ENCODE measurements around the gene HADHB. TPM values are rescaled to one million over a fixed set of nuclear protein-coding genes. Genes with fewer than 3 reads are reported as not detected.
"Not testable (repeated sequence)": the region's sequence is repeated elsewhere in the genome, so short reads cannot be mapped to it uniquely, and the experiment has no call there.

HADHB gene
- polyA plus RNA-seq, 4 donors = 114 to 175 (median 167) TPM

DNA sequence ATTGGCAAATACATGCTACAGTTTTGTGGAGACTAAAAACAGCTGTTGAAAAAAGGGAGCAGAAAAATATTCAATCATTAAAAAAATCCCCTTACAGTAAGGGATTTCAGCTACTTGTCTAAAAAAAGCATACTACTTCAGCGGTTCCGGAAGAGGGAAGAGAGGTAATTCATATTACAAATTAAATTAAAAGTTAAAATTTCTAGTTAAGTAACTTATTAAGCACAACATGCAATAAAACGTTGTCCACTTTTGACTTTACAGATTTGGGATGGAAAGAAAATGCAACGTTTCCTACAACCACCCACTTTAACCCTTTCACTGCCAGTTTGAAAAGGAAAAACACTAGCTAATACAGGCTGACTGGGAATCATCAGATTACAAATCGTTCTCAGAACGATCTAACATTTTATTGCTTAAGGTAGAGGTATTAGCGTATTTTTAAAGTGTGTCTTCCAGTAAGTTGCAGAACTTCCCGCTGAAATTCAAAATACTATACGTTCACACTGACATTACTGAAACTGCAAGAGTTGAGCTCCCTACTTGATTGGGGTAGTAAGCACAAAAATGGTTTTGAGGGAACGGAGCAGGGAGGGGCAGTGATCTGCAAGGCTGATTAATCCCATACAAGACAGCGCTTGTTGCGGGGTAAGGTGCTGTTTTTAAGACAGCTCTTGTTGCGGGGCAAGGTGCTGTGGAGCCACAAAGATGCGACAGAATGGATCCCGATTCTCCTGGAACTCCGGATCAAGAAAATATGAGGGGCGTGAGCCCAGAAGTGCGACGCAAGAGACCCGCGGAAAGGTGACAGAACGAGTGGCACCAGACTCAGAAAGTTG, 1.1 kb upstream of the HADHB start:
- peak in 3 of 4 donors; percentile 31 to 39 (median 34) for DNase-seq (ENCODE audit: low read depth in 4 of 4, low spot score in 3 of 4)

DNA sequence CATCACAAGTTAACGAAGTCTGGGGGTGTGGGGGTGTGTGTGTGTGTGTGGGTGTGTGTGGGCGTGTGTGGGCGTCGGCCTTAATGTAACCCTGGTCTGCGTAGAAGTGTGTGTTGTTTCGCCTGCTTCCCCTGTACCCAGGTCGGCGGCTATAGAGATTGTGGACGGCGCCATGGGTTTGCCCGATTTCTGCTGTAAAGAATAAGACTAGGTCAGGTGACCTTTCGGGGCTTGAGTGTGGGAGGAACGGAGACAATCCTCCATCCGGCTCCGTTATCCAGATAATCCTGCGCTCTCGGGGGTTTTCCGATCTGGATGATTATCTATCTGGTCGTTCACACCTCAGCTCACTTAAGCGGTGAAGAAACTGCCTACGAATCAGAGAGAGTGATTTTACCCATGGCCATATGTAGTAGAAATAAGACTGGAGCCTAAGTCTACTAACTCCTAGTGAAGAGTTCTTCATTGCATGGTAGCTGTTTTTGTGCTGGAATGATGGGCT, 543 bp downstream of the HADHB start:
- peak in 1 of 4 donors; percentile 20 for DNase-seq (ENCODE audit: low read depth in 4 of 4, low spot score in 3 of 4)

DNA sequence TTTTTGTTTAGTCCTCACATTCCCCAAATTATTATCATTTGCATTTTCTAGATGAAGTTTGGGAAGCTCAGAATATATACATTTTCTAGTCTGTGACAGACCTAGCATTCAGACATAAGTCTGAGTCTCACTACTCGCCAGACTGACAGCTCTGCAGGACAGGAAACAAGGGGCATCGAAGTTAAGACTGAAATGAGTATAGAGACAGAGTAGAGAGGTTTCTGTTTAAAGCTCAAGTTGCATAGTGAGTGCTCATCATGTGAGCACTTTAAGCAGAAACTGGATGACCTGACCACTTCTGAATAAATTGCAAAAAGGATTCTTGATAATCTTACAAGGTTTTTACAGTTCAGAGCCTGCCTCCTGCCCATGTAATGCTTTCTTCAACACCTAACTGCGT, 1.1 kb downstream of the HADHB start:
- no peak for DNase-seq (ENCODE audit: low read depth in 4 of 4, low spot score in 3 of 4)

DNA sequence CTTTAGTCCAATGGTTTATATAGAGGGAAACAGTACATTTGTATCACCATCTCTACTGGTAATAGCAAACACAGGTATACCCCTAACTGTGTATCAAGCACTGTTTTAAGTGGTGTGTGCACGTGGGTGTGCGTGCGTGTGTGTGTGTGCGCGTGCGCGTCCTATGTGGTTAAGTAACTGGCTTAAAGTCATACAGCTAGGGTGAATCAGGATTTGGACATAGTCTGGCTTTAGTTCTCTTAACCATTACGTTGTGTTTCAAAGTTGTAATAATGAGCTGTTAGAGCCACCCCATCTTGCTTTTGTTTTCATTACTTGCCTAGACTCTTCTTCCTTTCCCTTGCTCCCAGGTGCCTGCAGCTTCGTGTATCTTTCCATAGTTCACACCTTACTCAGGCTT, 2.1 kb downstream of the HADHB start:
- no peak for DNase-seq (ENCODE audit: low read depth in 4 of 4, low spot score in 3 of 4)

DNA sequence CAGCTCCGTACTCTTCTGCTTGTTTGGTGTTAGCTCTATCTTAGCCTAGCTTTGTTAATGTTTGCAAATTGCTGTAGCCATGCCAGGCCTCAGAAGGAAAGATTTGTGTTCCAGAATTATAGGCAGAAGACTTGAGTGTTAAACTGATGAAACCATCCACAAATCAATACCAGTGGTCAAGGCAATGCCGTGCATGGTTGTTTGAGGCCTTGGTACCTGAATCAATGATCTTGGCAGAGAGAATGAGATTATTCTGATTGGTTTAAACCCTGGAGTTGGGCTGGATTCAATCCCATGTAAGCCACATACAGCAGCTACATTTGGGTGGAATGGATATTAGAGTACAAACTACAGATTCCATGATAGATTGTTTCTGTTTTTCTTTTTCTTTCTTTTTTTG, 4.9 kb downstream of the HADHB start:
- no peak for DNase-seq (ENCODE audit: low read depth in 4 of 4, low spot score in 3 of 4)

DNA sequence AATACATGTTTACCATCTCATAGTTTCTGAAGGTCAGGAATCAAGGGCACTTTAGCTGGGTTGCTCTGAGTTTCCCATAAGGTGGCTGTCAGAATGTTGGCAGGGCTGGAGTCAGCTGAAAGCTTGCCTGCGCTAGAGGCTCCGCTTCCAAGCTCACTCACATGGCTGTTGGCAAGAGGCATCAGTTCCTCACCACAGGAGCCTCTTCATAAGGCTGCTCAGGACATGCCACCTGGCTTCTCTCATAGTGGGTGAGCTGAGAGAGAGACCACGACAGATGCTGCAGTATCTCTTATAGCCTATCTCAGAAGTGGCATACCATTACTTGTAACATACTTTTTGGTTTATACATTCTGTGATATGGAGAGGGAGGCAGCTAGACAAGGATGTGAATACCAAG, 7.2 kb downstream of the HADHB start:
- no peak for DNase-seq (ENCODE audit: low read depth in 4 of 4, low spot score in 3 of 4)

DNA sequence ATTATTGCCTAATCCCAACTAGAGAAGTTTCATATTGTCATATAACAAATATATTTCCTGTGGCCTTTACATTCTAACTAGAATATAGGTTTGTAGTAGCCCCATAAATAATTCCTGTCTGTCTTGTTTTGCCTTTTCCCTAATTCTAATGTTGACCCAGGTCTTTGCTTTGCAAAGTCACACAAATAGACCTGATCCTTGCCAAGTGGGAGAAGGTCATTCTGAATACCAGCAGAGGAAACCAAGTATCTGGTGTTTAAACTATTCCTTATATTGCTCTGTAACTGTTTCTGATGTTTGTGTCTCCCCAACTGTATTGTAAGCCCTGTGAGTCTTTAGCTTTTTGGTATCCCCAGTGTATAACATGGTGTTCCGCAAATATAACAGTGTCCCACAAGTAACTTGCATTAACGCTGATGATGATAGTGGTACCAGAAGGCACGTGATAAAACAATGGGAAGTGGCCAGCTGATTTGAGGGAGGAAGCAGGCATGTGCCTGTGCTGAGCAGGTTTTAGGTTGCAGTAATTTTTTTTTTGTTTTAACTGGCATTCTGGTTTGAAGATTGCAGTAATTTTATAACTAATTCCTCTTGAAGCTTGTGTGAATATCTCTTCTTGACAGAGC, 11.1 kb downstream of the HADHB start:
- no peak for DNase-seq (ENCODE audit: low read depth in 4 of 4, low spot score in 3 of 4)

DNA sequence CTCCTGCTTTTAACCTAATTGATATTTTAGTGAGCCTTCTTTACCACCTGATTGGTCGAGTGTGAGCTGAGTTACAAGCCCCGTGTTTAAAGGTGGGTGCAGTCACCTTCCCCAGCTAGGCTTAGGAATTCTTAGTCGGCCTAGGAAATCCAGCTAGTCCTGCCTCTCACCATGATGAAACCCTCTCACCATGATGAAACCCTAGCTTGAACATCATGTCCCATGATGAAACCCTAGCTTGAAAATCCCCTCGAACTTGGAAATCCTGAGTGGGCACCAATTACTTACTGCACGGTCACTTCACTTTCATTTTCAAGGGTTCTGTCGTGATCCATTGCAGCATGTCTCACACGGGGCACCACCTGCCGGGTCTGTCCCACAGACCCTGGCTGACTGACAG, 14.1 kb downstream of the HADHB start:
- DNase-seq (ENCODE audit: low read depth in 4 of 4, low spot score in 3 of 4) = not testable (repeated sequence)

DNA sequence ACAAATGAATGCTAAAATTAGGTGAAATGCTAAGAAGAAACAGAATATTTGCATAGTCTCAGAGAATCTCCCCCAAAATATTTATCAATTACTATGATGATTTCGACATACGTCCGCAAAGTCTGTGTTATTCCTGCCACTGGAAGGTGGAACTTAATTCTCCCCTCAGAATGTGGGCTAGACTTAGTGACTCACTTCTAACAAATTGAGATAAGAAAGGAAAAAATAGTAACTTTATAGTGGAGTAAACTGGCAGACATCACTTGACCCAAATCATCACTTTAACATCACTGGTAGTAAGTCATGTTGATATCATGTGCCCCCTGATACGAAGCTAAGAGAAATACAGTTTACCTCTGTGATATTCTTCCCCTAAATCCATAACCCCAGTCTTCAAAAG, 23.5 kb downstream of the HADHB start:
- DNase-seq (ENCODE audit: low read depth in 4 of 4, low spot score in 3 of 4) = no peak

DNA sequence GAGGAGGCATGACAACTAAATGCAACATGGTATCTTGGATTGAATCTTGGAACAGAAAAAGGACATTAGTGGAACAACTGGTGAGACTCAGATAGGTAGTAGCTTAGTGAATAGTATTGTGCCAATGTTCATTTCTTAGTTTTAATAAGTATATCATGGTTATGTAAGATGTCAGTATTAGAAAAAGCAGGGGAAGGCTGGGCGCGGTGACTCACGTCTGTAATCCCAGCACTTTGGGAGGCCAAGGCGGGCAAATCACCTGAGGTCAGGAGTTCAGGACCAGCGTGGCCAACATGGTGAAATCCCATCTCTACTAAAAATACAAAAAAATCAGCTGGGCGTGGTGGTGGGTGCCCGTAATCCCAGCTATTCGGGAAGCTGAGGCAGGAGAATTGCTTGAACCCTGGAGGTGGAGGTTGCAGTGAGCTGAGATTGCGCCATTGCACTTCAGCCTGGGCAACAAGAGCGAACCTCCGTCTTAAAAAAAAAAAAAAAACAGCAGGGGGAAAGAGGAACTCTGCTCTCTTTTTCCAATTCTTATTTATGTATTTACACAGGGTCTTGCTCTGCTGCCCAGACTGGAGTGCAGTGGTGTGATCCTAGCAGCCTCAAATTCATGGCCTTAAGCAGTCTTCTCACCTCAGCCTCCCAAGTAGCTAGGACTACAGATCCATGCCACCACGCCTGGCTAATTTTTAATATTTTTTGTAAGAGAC, 24.1 kb downstream of the HADHB start:
- DNase-seq (ENCODE audit: low read depth in 4 of 4, low spot score in 3 of 4) = not testable (repeated sequence)

DNA sequence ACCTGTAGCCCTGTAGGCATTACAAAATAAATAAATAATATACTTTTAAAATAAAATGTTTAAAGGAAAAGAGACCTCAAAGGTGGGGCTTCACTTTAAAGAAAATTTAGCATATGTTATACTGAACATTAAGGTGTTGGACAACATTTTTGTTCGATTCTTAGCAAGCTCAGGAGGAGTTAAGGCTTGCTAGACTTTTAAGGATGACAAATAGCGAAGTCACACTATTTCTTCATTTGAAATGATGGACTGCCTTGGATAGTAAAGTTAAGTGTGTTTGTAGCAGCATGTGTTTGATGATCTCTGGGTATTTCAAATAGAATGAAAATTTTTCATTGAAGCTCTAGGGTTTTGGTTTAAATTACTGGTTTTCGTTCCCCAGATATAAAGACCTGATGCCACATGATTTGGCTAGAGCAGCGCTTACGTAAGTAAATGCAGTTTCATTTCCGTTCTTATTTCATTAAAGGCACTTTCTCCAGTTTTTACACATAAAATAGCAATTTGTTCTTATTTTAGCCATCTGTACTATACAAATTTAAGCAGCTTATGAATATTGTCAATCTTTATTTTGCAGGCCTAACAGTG, 24.9 kb downstream of the HADHB start:
- no peak for DNase-seq (ENCODE audit: low read depth in 4 of 4, low spot score in 3 of 4)

DNA sequence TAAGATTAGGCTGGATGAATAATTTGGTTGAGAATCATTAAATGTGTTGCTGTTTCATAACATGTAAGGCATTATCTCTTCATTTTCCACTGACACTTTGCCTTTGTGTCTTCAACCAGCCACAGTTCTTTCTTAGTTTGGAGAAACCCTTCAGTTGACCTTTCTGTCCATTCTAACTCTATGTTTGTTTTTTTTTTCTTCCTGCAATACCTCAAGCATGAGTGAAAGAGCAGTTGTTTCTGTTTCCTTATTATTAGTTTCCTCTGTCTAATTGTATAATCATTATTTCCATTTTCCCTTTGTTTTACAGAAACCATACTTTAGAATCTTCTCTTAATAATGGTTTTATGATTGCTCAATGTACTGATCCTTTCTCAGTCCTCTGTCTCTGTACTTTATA, 25.6 kb downstream of the HADHB start:
- no peak for DNase-seq (ENCODE audit: low read depth in 4 of 4, low spot score in 3 of 4)

DNA sequence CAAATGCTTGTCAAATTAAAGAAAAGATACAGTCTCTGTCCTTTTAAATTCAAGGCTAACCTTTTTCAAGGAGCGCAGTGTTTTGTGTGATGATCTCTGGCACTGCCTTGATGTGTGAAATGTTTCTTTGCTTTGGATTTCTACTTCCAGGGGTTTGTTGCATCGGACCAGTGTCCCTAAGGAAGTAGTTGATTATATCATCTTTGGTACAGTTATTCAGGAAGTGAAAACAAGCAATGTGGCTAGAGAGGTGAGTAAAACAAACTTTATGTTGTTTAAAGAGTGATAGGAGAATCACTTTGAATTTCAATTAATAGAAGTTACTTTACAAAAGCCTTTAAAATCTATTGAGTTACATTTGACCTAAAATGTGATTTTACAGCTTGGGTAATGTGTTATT, 28.8 kb downstream of the HADHB start:
- no peak for DNase-seq (ENCODE audit: low read depth in 4 of 4, low spot score in 3 of 4)

DNA sequence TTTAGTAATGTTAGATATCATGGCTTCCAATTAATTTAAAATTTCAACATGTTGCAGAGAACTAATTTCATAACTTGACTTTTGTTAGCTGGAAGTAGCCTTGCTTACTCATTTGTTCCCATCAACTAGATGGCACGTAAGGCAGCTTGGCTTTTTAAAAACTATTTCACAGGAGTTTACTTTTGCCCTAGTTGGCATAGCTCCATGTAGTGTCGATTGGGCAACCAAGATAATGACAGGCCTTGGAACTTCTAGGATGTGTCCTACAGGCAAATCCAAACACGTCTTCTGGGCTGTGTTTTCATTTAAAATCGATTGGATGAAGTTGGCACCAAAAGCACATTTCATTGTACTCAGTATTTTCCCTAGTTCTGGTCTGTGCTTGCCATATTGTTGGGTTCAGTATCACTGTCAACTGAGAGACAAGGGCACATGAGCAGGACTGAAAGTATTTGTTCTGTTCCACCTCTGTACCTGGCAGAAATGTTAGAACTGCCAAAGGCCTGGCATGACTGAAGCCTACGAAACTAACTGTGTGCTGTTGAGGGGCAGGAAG, 29.4 kb downstream of the HADHB start:
- peak in 1 of 4 donors; percentile 3 for DNase-seq (ENCODE audit: low read depth in 4 of 4, low spot score in 3 of 4)

DNA sequence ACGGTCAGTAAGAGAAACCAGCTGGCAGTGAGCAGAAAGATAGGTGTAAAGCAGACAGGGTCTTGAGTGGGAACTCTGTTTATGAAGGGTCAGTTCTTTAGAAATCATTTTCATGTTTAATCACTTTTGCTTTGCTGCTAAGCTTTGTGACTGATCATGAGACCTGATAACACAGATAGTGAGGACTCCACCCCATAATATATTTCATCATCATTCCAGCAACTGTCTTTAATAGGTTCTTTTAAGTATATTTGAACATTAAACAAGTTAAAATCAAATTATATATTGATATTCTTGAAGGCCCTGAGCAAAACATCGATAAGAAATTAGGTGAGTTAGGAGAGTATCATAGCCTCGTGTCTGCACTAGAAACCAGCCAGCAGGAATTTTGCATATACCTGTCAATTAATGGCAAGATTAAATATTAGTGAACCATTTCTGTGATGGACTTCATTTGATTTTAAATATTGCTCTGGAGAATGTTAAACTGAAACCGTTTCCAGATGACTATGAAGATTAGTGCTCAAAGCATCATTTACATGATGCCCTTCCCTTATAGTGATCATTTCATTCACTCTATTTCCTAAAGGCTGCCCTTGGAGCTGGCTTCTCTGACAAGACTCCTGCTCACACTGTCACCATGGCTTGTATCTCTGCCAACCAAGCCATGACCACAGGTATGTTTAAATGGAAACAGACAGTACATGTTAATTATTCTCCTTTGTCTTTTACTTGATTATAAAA, 31.9 kb downstream of the HADHB start:
- DNase-seq (ENCODE audit: low read depth in 4 of 4, low spot score in 3 of 4) = no peak

DNA sequence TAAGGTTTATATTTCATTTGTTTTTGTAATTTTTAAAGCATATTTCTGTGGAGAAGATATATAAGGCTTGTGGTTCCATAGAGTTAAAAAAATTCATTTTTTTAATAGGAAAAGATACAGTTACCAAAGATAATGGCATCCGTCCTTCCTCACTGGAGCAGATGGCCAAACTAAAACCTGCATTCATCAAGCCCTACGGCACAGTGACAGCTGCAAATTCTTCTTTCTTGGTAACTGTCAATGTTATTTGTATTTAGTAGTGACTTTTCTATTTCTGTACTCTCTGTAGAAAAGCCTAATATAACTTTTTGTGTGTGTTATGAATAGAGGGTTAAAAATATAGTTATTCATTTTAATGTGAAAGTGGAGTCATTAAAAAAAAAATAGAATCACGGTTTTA, 35.1 kb downstream of the HADHB start:
- no peak for DNase-seq (ENCODE audit: low read depth in 4 of 4, low spot score in 3 of 4)

DNA sequence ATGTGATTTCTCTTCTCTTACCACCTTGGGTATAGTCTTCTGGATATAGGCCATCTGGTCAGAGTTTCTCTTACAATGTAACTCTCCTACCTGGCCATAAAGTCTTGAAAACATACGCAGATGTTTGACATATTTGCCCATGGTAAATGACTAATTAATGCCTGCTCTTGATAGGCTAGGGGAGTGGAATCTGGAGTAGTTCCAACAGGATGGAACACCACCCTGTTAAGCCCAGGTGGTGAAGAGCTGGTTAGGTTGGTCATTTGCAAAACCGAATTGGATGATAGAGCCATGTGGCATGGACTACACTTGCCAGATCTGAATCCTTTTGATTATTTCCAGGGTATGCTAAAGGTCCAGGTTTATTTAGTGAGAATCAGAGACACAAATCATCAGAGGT, 36.5 kb downstream of the HADHB start:
- DNase-seq (ENCODE audit: low read depth in 4 of 4, low spot score in 3 of 4) = no peak

DNA sequence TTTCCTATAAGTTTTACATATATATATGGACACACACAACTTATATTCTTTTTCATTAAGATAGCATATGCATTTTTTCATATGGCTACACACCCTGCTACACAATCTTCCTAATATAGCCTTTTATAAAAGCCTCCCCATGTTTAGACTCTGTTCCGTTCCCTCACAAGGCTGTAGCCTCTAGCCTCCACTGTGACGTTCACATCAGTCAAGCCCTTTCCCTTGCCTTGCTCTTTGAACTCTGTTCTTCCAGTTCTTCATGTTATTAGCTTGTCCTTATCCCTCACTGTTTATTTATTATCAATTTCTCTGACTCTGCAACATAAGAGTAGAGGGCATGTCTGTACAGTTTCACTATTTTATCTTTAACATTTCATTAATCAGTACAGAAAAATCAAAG, 38.9 kb downstream of the HADHB start:
- no peak for DNase-seq (ENCODE audit: low read depth in 4 of 4, low spot score in 3 of 4)

DNA sequence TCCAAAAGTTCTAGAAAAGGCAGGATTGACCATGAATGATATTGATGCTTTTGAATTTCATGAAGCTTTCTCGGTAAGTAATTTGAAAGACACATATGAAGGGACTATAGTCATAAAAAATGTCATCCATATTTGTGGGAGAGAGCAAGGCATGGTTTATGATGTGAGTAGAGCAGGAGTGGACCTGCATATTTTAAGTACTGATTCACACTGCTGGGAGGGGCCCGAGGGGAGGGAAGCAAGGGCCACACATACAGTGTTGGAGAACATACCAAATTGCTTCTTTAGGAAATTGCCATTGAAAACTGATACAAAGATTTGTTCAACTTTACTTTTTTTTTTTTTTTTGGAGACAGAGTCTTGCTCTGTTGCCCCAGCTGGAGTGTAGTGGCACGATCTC, 39.4 kb downstream of the HADHB start:
- no peak for DNase-seq (ENCODE audit: low read depth in 4 of 4, low spot score in 3 of 4)

DNA sequence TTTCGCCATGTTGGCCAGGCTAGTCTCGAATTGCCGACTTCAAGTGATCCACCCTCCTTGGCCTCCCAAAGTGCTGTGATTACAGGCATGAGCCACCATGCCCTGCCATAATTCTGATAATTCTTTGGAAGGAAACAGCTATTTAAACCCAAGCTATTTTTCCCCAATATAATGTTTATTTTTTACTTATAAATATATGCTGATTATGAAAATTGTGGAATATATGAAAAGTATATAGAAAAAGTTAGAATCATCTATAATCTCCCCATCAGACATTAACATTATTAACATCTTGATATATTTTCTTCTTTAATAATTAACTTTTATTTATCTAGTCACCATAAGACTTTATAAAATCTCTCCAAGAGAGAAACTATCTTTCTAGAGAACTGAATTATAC, 41.2 kb downstream of the HADHB start:
- no peak for DNase-seq (ENCODE audit: low read depth in 4 of 4, low spot score in 3 of 4)

Data from left renal pelvis (tissue), 4 donors.